BLaER1 (cell line): ENCODE measurements around the gene UBAC2.

Experiments used
- H3K27ac ChIP-seq: shearing (Covaris generic); formaldehyde crosslinking; 2 replicates; pipeline ENCODE4 v1.8.1; 2022
- H3K27me3 ChIP-seq: shearing (Covaris generic); formaldehyde crosslinking; 2 replicates; pipeline ENCODE4 v1.8.1; 2022
- H3K36me3 ChIP-seq: shearing (Covaris generic); formaldehyde crosslinking; 2 replicates; pipeline ENCODE4 v1.8.1; 2022
- H3K4me1 ChIP-seq: shearing (Covaris generic); formaldehyde crosslinking; 2 replicates; pipeline ENCODE4 v1.8.1; 2022
- H3K4me2 ChIP-seq: shearing (Covaris generic); formaldehyde crosslinking; 2 replicates; pipeline ENCODE4 v1.8.1; 2022
- H3K4me3 ChIP-seq: shearing (Covaris generic); formaldehyde crosslinking; 2 replicates; pipeline ENCODE4 v1.8.1; 2022
- H3K9ac ChIP-seq: shearing (Covaris generic); formaldehyde crosslinking; 2 replicates; pipeline ENCODE4 v1.8.1; 2022
- H3K9me3 ChIP-seq: shearing (Covaris generic); formaldehyde crosslinking; 2 replicates; pipeline ENCODE4 v1.8.1; 2022
- H4K20me1 ChIP-seq: shearing (Covaris generic); formaldehyde crosslinking; 2 replicates; pipeline ENCODE4 v1.8.1; 2022
- Cebpa-rat ChIP-seq: shearing (Covaris generic); IDR thresholded peaks from 2 replicates; pipeline ENCODE4 v1.8.1; 2022

The UBAC2 gene

DNA sequence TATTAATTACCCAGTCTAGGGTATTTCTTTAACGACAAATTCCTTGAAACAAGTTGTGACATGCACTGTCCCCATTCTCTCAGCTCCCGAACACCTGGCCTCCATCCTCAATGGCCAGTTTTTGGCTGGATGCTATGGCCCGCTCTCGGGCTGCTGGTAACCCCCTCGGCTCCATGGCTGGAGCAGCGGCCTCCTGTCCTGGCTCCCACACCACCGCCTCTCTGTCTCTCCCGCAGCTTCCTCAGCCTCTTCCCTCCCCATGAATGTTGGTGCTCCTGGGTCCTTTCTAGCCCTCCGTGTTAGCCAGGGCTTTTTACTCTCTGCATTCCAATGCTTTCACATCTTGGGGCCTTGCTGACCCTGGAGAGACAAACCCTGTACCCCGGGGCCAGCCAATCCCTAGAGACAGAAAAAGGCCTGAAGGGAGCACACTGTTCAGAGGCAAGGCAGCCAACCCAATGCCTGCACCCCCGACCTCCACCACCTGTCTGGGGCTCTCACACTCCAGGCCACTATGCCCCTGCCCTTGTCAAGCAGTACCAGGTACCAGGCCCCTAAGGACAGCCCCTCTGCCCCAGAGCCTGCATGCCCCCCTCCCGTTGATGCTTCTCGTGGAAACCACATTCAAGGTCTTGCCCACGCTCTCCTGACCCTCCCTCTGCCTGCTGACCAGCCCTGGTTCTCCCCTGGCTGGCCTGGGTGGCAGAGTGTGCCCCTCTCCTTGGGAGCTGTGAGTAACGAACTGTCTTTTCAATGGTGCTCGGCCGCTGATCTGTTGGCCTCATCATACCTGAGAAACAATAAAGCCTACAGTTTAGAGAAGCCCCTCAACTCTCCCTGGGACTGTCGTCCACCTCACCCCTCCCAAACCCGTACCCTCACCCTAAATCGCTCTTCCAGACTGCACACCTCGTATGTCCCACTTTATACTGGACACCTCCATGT lies 193.4 kb downstream of the UBAC2 start:
- H3K4me2 ChIP-seq, result no peak overlapping the region
- H3K27ac ChIP-seq, result no peak overlapping the region
- no peaks in the 10 kb centered on the region for H3K36me3 ChIP-seq
- peaks cover 15% of the 10 kb centered on the region; the same call in 1 of the 2 replicates for H4K20me1 ChIP-seq
- peaks cover 38% of the 10 kb centered on the region for H3K4me1 ChIP-seq
- no peaks in the 10 kb centered on the region for H3K9me3 ChIP-seq
- no peak overlapping the region for H3K4me3 ChIP-seq
- H3K9ac ChIP-seq, result no peak overlapping the region
- no peak for TF ChIP-seq Cebpa-rat
- H3K27me3 ChIP-seq, result no peaks in the 10 kb centered on the region

DNA sequence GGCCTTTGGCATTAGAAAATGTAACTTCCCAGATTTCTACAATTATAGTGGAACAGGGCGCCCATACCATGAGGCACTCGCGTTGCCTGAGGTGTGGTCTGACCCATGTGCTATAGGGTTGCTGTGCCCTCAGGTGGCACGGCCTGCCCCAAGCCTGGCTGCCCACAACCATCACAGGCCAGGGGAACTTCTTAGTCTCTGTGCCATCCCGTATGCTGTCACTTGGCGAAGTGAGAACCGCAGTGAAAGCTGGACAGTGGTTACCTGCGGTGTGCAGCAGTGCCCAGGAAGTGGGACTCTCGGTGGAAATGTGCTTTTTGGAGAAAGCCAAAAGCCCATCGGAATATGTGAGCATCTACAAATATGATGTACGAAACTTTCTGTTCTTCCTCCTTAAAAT lies 194.8 kb downstream of the UBAC2 start:
- Histone ChIP-seq H3K27ac (no peak overlapping the region), H3K4me1 (peaks cover 26% of the 10 kb centered on the region), H3K36me3 (no peaks in the 10 kb centered on the region), H4K20me1 (peaks cover 5% of the 10 kb centered on the region; the same call in 1 of the 2 replicates), H3K4me2 (no peak overlapping the region), H3K27me3 (no peaks in the 10 kb centered on the region), H3K4me3 (no peak overlapping the region), H3K9me3 (no peaks in the 10 kb centered on the region), H3K9ac (no peak overlapping the region)
- no peak for TF ChIP-seq Cebpa-rat

DNA sequence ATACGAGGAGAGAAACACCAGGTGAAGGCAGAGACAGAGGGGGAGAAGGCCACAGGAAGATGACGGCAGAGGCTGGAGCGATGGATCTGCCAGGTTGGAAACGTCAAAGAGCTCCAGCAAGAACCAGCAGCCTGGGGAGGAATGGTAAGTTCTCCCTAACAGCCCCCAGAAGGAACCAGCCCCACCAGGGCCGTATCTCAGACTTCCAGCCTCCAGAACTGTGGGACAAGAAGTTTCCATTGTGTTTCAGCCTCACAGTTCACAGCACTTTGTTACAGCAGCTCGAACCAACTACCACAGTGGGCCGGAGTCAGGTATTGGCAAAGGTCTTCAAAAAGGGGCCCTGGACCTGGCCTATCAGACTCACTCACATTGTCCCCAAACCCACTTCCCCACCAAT lies 195.8 kb downstream of the UBAC2 start:
- Histone ChIP-seq H3K4me3 (no peak overlapping the region), H3K27me3 (no peaks in the 10 kb centered on the region), H3K9me3 (no peaks in the 10 kb centered on the region), H3K4me1 (peaks cover 16% of the 10 kb centered on the region), H3K27ac (no peak overlapping the region), H3K4me2 (no peak overlapping the region), H3K36me3 (no peaks in the 10 kb centered on the region), H4K20me1 (no peaks in the 10 kb centered on the region), H3K9ac (no peak overlapping the region)
- TF ChIP-seq Cebpa-rat, result no peak

DNA sequence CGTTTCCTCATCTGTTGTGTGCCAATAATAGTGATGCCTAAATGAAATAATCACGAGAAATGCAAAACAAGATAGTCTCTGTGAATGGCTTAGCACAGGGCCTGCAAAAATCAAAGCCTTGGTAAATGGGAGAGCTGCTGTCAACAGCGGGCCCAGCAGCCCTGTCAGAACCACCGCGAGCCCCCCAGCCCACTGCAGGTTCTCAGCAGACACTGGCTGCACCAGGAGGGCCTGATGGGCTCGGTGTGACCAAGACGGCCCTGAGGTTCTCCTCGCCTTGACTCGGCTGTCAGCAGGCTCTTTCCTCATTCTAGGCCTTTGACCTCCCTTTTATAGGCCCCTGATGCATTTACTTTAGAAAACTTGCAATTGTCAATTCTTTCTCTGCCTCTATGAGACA lies 197.4 kb downstream of the UBAC2 start:
- no peak overlapping the region for H3K27ac ChIP-seq
- 0 out of 2 replicates have a peak, but pooled peaks cover 3% of the 10 kb centered on the region for H3K9me3 ChIP-seq
- no peaks in the 10 kb centered on the region for H3K27me3 ChIP-seq
- H4K20me1 ChIP-seq, result no peaks in the 10 kb centered on the region
- H3K4me2 ChIP-seq, result no peak overlapping the region
- H3K9ac ChIP-seq, result no peak overlapping the region
- no peaks in the 10 kb centered on the region for H3K36me3 ChIP-seq
- TF ChIP-seq Cebpa-rat, result no peak
- H3K4me1 ChIP-seq, result no peaks in the 10 kb centered on the region
- no peak overlapping the region for H3K4me3 ChIP-seq

DNA sequence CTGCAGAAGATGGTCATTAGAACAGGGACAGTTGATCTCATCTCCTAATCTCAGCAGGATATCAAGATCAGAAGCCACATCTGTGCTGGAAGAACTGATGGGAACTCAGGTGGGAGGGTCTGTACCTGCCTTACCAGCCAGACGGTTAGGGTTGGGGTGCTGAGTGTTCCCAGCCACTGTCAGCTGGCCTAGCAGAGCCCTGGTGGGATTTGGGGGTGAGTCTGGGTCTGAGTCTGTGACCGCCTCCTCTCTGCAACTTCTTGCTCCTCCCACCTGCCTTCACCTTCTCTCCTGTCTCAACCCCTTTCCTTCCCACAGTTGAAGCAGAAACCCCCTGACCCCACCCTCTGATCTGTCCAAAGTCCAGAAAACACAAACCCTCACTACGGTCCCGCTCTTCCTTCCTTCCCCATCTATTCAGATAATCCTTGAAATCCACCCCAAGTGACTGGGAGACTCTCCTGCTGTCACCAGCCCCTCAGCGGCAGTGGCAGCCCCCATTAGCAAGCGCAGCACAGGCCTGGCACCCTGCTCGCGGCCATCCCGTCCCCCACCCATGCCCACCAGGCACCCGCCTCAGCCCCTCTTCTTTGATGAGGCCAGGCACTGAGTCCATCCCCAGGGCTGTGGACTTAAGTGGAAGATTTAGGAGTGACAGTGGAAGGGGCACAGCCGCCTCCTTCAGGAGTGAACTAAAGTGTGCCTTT lies 198.4 kb downstream of the UBAC2 start:
- Histone ChIP-seq H3K4me3 (no peak overlapping the region), H3K27me3 (no peaks in the 10 kb centered on the region), H3K9me3 (0 out of 2 replicates have a peak, but pooled peaks cover 3% of the 10 kb centered on the region), H3K9ac (no peak overlapping the region), H3K27ac (no peak overlapping the region), H3K4me2 (no peak overlapping the region), H4K20me1 (no peaks in the 10 kb centered on the region), H3K36me3 (no peaks in the 10 kb centered on the region), H3K4me1 (no peaks in the 10 kb centered on the region)
- no peak for TF ChIP-seq Cebpa-rat

DNA sequence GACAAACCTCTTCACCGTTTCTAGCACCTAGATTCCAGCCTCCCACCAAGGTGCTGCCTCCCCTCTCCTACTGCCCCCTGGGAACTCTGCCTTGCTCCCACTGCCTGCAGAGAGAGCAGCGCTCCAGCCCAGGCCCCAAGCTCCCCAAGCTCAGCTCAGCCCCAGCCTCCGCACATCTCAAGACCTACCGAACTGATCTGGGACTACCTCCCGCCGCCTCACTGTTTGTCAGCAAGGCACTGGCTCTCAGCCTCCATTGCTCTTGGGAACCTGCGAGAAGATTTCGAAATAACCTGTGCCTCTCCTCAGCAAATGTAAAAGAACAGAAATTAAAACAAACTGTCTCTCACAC lies 198.9 kb downstream of the UBAC2 start:
- Histone ChIP-seq H3K9ac (no peak overlapping the region), H3K4me3 (no peak overlapping the region), H4K20me1 (no peaks in the 10 kb centered on the region), H3K36me3 (no peaks in the 10 kb centered on the region), H3K27ac (no peak overlapping the region), H3K27me3 (no peaks in the 10 kb centered on the region), H3K4me2 (no peak overlapping the region), H3K4me1 (no peaks in the 10 kb centered on the region), H3K9me3 (0 out of 2 replicates have a peak, but pooled peaks cover 3% of the 10 kb centered on the region)
- no peak for TF ChIP-seq Cebpa-rat

DNA sequence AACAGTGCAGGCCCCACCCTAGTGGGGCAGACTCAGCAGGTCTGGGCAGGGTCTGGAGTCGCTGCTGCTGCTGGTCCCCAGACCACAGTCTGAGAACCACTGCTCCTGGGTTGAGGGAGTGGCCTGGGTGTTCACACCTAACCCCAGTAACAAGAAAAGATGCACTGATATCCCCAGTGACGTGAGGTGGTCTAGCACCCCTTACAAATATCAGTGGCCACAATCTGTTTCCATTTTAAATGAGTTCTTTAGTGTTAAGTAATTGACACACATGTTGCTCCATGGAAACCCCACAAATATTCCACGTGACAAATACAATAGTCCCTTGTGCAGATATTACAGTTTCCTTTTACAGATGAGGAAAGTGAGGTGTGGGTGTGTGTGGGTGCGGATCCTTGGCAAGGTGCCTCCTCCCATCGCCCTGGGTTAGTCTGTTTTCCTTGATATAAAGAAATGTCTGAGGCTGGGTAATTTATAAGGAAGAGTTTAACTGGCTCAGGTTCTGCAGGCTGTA lies 202.9 kb downstream of the UBAC2 start:
- Histone ChIP-seq H3K4me3 (no peak overlapping the region), H3K36me3 (no peaks in the 10 kb centered on the region), H3K9me3 (0 out of 2 replicates have a peak, but pooled peaks cover 3% of the 10 kb centered on the region), H3K27me3 (no peaks in the 10 kb centered on the region), H4K20me1 (no peaks in the 10 kb centered on the region), H3K9ac (no peak overlapping the region), H3K27ac (no peak overlapping the region), H3K4me1 (peaks cover 6% of the 10 kb centered on the region; the same call in 1 of the 2 replicates), H3K4me2 (no peak overlapping the region)
- TF ChIP-seq Cebpa-rat, result no peak

DNA sequence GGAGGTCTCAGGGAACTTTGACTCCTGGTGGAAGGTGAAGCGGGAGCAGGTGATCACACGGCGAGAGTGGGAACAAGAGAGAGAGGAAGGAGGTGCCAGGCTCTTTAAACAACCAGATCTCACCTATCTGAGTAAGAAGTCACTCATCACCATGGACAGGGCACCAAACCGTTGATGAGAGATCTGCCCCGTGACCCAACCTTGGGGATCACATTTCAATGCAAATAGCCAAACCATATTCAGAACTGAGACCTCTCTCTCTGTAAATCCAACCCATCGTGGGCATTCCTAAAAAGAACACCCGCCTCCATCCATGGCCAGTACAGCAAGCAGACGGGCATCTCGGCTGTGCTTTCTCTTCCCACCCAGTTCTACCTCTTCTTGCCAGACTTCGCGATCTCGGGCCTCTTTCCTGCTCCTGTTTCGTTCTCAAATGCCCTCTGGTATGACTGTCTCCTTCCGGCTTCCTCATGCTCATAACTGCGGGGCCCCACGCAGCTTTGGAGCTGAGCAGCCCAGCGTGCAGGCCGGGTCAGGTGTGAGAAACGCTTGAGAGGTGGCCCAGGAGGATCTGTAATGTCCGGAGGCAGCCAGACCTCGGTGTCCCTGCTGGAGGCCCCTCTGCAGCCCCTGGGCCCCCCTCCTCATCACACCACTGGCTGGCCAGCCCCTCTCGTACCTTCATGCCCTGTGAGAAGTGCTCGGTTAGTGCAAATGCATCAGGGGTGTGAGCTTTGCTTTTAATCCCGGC lies 203.5 kb downstream of the UBAC2 start:
- Histone ChIP-seq H4K20me1 (no peaks in the 10 kb centered on the region), H3K9ac (no peak overlapping the region), H3K36me3 (no peaks in the 10 kb centered on the region), H3K4me3 (no peak overlapping the region), H3K4me2 (no peak overlapping the region), H3K9me3 (0 out of 2 replicates have a peak, but pooled peaks cover 3% of the 10 kb centered on the region), H3K27ac (no peak overlapping the region), H3K27me3 (no peaks in the 10 kb centered on the region), H3K4me1 (peaks cover 6% of the 10 kb centered on the region; the same call in 1 of the 2 replicates)
- no peak for TF ChIP-seq Cebpa-rat

DNA sequence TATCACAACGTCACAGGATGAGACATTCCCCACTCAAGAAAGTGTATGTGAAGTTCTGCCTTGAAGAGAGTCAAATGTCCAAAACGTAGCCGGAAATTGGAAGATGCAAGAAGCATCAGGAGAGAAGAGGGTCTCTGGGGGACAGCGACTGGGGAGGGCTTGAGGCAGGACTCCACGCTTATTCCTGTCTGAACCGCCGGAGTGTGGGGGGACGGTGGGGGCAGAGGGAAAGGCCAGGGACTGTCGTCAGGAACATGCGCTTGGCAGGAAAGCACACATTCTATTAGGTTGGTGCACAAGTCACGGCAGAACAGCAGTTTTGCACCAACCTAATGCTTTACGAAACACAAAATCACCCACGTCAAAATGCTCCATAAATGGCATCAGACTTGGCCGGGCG lies 205.3 kb downstream of the UBAC2 start:
- H3K9ac ChIP-seq, result no peak overlapping the region
- H4K20me1 ChIP-seq, result no peaks in the 10 kb centered on the region
- H3K9me3 ChIP-seq, result 0 out of 2 replicates have a peak, but pooled peaks cover 3% of the 10 kb centered on the region
- H3K27ac ChIP-seq, result no peak overlapping the region
- H3K27me3 ChIP-seq, result no peaks in the 10 kb centered on the region
- peaks cover 6% of the 10 kb centered on the region; the same call in 1 of the 2 replicates for H3K4me1 ChIP-seq
- H3K4me2 ChIP-seq, result no peak overlapping the region
- no peak overlapping the region for H3K4me3 ChIP-seq
- H3K36me3 ChIP-seq, result no peaks in the 10 kb centered on the region
- no peak for TF ChIP-seq Cebpa-rat
